Heart right ventricle (tissue), 16 donors: ENCODE measurements around the gene ADGRA1. TPM values are rescaled to one million over a fixed set of nuclear protein-coding genes. Genes with fewer than 3 reads are reported as not detected.

Experiments
- ATAC-seq, 8 donors: fragments of 200-7000 bp; cut with Tn5 transposase; one replicate each; pipeline ENCODE4 v1.9.1; 2020; ENCODE audit warnings: mild to moderate bottlenecking in 8 of 8, moderate library complexity in 8 of 8, moderate number of reproducible peaks in 1 of 8
- DNase-seq, 2 donors: peaks; one replicate each; pipeline ENCODE4 v3.0.0-alpha.2; 2020
- H3K27ac ChIP-seq, 10 donors: fragments of 200-600 bp; sonication (generic) in 2 of 10; one replicate each; pipeline versions ENCODE4 v1.5.0 to v1.8.0; 2020 to 2022; ENCODE audit warnings: mild to moderate bottlenecking in 3 of 10
- H3K27me3 ChIP-seq, 7 donors: fragments of 200-600 bp; one replicate each; pipeline ENCODE4 v1.8.0; 2021 to 2022; ENCODE audit warnings: mild to moderate bottlenecking in 2 of 7
- H3K36me3 ChIP-seq, 9 donors: fragments of 200-600 bp; sonication (generic) in 1 of 9; one replicate each; pipeline versions ENCODE4 v1.5.0 to v1.8.0; 2020 to 2022; ENCODE audit warnings: mild to moderate bottlenecking in 2 of 9
- H3K4me1 ChIP-seq, 9 donors: fragments of 200-600 bp; sonication (generic) in 1 of 9; one replicate each; pipeline versions ENCODE4 v1.5.0 to v1.8.0; 2020 to 2022; ENCODE audit warnings: mild to moderate bottlenecking in 4 of 9
- H3K4me3 ChIP-seq, 10 donors: fragments of 200-600 bp; sonication (generic) in 2 of 10; one replicate each; pipeline versions ENCODE4 v1.5.0 to v1.8.0; 2020 to 2022; ENCODE audit warnings: mild to moderate bottlenecking in 7 of 10, moderate library complexity in 2 of 10
- H3K9me3 ChIP-seq, 11 donors: fragments of 200-600 bp in 10 of 11; sonication (generic) in 2 of 11; one replicate each; pipeline versions ENCODE4 v1.5.0 to v1.8.0; 2013 to 2022; ENCODE audit warnings: mild to moderate bottlenecking in 2 of 11, control low read depth in 1 of 11, moderate library complexity in 1 of 11
- CTCF ChIP-seq, 9 donors: fragments of 200-600 bp; sonication (generic) in 2 of 9; IDR thresholded peaks; one replicate each; pipeline versions ENCODE4 v1.5.0 to v1.8.0; 2021 to 2022; ENCODE audit warnings: antibody characterized with exemption in 9 of 9, mild to moderate bottlenecking in 5 of 9, moderate library complexity in 1 of 9
- WGBS, 2 donors: extraction: QIAGEN DNeasy Blood & Tissue Kit; methylation state at CpG; one replicate each; pipeline ENCODE4 v1.1.7; 2013; ENCODE audit warnings: inconsistent platforms in 1 of 2; 5-methylcytosine and 5-hydroxymethylcytosine counted together
- intact Hi-C, 10 donors: fragments of 100-400 bp; cut with DNase I; formaldehyde crosslinking; loops; one replicate each; pipeline versions ENCODE4 v1.11.1 to v1.14.2; 2022
- polyA plus RNA-seq, 2 donors: library from polyadenylated mRNA; stranded (reverse); fragments of 200-250 nt; gene quantifications; one replicate each; pipeline ENCODE4 v1.2.3, GENCODE V29; 2013
- total RNA-seq, 10 donors: library from RNA; stranded (reverse); fragmentation: NEBNext Ultra II Directional in 3 of 10; extraction: Animal tissue kit (Norgen Biotek cat#: 25700) in 3 of 10; gene quantifications; one replicate each; pipeline versions ENCODE4 v1.2.1 to v1.2.4, GENCODE V29; 2021 to 2023
- donor health status: Arrhythmogenic right ventricular cardiomyopathy.
- donor health status: ischemic (EF 13 %, LVEDD 7.1; RV severe dilation, severe dysfunction).
- donor health status: healthy with polysubstance abuse.
- donor health status: DM: no; HTN: yes; CAD: no.
- donor health status: DM: no; HTN: no; CAD: no.
- donor health status: ischemic (EF 25% LVEDD 6.9; RV normal size, moderate dysfunction).
- donor health status: ischemic (EF 25% LVEDD 5.7; RV mildly dilated, moderate dysfunction).
- donor health status: healthy.
- donor health status: DM: yes; HTN: yes; CAD: no.
- donor health status: Ischemic cardiomyopathy.
- donor health status: ischemic (EF 35%, LVEDD 5.7; RV mildly dilated, moderate dysfunction).
- donor health status: nonischemic (EF 11% LVEDD 7.7; RV severe dilation, severe dysfunction).
- donor health status: DM: yes; HTN: yes; CAD: no.
- donor health status: PGD.
- donor health status: ischemic (EF 29% LVEDD 5.4; RV normal size, mild dysfunction).
- donor health status: nonischemic (EF 23%, LVEDD 6.1; RV moderate dilation, normal function).

The ADGRA1 gene
- total and polyA plus RNA-seq, 12 donors, result under 0.01 to 0.21 (median 0.11) TPM; not detected in 6

- Histone ChIP-seq H3K36me3 (no peaks in the 10 kb centered on the region), H3K4me3 (no peak overlapping the region), H3K27me3 (peaks cover 0 to 52% (median 49%) of the 10 kb centered on the region in 7 donors), H3K9me3 (peaks cover 0 to 27% (median 0%) of the 10 kb centered on the region in 11 donors), H3K27ac (no peak overlapping the region), H3K4me1 (no peaks in the 10 kb centered on the region)
- no peak for ATAC-seq
- intact Hi-C loops, result no loop called here
- WGBS, 2 donors, result 19 to 23% methylated on average over 9 of the region's 9 CpGs
- no peak for TF ChIP-seq CTCF (IDR thresholded peaks at IDR 0.05)
- no peak for DNase-seq
Measured at GRCh38 chr10:133151543-133151972, 63.8 kb downstream of the ADGRA1 start.

- WGBS, 2 donors, result 72 to 82% methylated on average over 4 of the region's 4 CpGs
- Histone ChIP-seq H3K27me3 (peaks cover 0 to 43% (median 38%) of the 10 kb centered on the region in 7 donors), H3K36me3 (no peaks in the 10 kb centered on the region), H3K4me1 (no peaks in the 10 kb centered on the region), H3K4me3 (no peak overlapping the region), H3K27ac (no peak overlapping the region), H3K9me3 (peaks cover 0 to 4% (median 0%) of the 10 kb centered on the region in 11 donors)
- ATAC-seq (no peak), DNase-seq (no peak)
- TF ChIP-seq CTCF (IDR thresholded peaks at IDR 0.05), result no peak
- intact Hi-C loops, result no loop called here
Measured at GRCh38 chr10:133154411-133154810, 66.7 kb downstream of the ADGRA1 start.

- H3K36me3 ChIP-seq, result no peaks in the 10 kb centered on the region
- no peak overlapping the region for H3K27ac ChIP-seq
- ATAC-seq (no peak), DNase-seq (no peak)
- H3K4me1 ChIP-seq, result no peaks in the 10 kb centered on the region
- peaks cover 0 to 43% (median 33%) of the 10 kb centered on the region in 7 donors for H3K27me3 ChIP-seq
- no peak for TF ChIP-seq CTCF (IDR thresholded peaks at IDR 0.05)
- WGBS, 2 donors, result 90 to 92% methylated on average over 29 to 30 of the region's 30 CpGs
- peaks cover 0 to 2% (median 0%) of the 10 kb centered on the region in 11 donors for H3K9me3 ChIP-seq
- intact Hi-C loops, result no loop called here
- H3K4me3 ChIP-seq, result no peak overlapping the region
Measured at GRCh38 chr10:133154996-133155778, 67.5 kb downstream of the ADGRA1 start.

GRCh38 chr10:133156674-133157579 is 69.2 kb downstream of the ADGRA1 start:
- TF ChIP-seq CTCF (IDR thresholded peaks at IDR 0.05), result no peak
- no peak overlapping the region for H3K27ac ChIP-seq
- no peak for DNase-seq
- 71 to 74% methylated on average over 24 of the region's 24 CpGs for WGBS, 2 donors
- H3K27me3 ChIP-seq, result peaks cover 8 to 46% (median 38%) of the 10 kb centered on the region in 7 donors
- no peaks in the 10 kb centered on the region for H3K36me3 ChIP-seq
- no peak for ATAC-seq
- H3K4me3 ChIP-seq, result no peak overlapping the region
- intact Hi-C loops, result no loop called here
- peaks cover 8 to 17% (median 12%) of the 10 kb centered on the region in 9 donors for H3K4me1 ChIP-seq
- H3K9me3 ChIP-seq, result no peaks in the 10 kb centered on the region
